ENCODE results near the gene WLS. TPM values are rescaled to one million over a fixed set of nuclear protein-coding genes. Genes with fewer than 3 reads are reported as not detected.

Gene WLS
- total RNA-seq, 1 donor from 2014 or later: 99.6 TPM

DNA sequence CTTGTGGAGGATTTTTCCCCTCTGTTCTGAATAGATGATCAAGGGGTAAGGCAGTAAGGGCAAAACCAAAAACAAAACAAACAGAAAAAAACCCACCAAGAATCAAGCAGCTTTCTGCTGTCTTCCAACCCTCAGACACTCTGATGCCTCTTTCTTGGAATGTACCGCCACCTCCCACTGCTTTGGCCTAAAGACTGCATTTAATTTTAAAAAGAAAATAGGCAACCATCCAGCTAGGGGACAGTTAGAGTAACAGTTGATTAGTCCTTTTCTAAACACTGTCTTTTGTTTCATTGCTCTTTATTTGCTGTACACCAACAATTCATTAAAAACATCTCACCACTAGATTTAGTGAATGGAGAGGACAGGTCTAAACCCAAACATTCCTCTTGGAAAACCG, 21.5 kb downstream of the WLS start:
- Mint-ChIP-seq H3K27ac (ENCODE audit: unreplicated experiment) (no peak overlapping the region), H3K9me3 (ENCODE audit: unreplicated experiment) (no peaks in the 10 kb centered on the region), H3K4me1 (ENCODE audit: unreplicated experiment) (peaks cover 9% of the 10 kb centered on the region), H3K4me3 (ENCODE audit: unreplicated experiment) (no peak overlapping the region), H3K36me3 (ENCODE audit: low read depth, unreplicated experiment) (no peaks in the 10 kb centered on the region), H3K27me3 (ENCODE audit: unreplicated experiment) (no peaks in the 10 kb centered on the region)
- TF ChIP-seq, protein P1, sequence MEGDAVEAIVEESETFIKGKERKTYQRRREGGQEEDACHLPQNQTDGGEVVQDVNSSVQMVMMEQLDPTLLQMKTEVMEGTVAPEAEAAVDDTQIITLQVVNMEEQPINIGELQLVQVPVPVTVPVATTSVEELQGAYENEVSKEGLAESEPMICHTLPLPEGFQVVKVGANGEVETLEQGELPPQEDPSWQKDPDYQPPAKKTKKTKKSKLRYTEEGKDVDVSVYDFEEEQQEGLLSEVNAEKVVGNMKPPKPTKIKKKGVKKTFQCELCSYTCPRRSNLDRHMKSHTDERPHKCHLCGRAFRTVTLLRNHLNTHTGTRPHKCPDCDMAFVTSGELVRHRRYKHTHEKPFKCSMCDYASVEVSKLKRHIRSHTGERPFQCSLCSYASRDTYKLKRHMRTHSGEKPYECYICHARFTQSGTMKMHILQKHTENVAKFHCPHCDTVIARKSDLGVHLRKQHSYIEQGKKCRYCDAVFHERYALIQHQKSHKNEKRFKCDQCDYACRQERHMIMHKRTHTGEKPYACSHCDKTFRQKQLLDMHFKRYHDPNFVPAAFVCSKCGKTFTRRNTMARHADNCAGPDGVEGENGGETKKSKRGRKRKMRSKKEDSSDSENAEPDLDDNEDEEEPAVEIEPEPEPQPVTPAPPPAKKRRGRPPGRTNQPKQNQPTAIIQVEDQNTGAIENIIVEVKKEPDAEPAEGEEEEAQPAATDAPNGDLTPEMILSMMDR (IDR thresholded peaks at IDR 0.05; ENCODE audit: unreplicated experiment): no peak
- no peak for DNase-seq (ENCODE audit: low spot score)

DNA sequence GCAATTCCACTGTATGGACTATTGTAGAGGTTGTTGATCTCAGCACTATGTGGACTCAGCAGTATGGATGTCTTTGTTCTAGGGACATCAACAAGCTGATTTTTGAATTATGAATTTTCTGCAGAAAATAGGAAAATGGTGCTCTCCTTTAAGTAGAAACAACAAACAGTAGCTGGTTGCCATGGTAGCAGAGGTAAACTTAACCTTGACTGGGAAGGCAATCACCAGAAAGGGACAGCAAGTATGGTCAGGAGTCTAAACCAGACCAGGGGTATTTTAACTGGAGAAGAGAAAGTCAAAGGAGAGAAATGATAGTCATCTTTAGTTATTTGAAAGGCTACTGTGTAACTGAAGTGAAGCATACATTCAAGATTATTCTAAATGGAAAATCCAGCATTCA, 22.3 kb downstream of the WLS start:
- TF ChIP-seq, protein P1 (IDR thresholded peaks at IDR 0.05; ENCODE audit: unreplicated experiment): no peak
- no peaks in the 10 kb centered on the region for H3K36me3 Mint-ChIP-seq (ENCODE audit: low read depth, unreplicated experiment)
- peak overlapping the region; percentile 38 for H3K27ac Mint-ChIP-seq (ENCODE audit: unreplicated experiment)
- H3K4me3 Mint-ChIP-seq (ENCODE audit: unreplicated experiment): no peak overlapping the region
- H3K9me3 Mint-ChIP-seq (ENCODE audit: unreplicated experiment): no peaks in the 10 kb centered on the region
- no peaks in the 10 kb centered on the region for H3K27me3 Mint-ChIP-seq (ENCODE audit: unreplicated experiment)
- DNase-seq (ENCODE audit: low spot score): no peak
- H3K4me1 Mint-ChIP-seq (ENCODE audit: unreplicated experiment): peaks cover 9% of the 10 kb centered on the region

DNA sequence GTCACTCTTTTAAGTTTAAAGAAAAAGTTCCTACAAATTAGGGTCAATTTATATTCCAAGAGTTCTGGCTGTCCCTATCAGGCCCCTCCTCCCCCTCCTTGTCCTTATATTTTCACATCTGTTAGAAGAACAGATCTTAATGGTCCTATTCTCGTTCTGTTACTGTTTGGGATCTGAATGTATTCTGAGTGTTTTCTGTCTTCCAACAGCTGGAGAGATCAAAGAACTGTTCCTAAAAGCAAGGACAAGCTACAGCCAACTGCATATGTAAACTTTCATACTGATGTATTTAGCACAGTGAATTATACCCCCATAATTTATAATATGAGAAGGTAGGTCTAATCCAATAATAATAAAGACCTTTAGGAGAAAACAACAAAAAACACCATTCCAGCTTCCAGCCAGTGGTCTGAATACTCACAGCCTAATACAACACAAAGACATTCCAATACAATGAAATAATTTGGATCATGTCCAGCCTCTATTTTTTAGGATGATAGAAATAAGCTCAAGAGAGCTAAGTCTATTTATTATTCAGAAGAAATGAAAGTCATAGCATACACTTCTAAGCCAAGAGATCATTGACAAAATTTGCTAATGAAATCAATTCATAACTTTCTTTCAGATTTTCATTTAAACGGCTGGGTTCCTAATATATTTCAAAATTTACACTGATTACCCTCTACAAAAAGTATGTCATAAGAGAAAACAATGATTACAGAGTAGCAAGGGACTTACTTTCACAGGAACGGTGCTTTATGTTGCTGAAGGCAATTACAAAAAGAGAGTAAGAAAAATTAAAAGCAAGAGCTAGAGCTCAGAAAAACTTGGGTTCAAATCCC, 25.3 kb downstream of the WLS start:
- Mint-ChIP-seq H3K27me3 (ENCODE audit: unreplicated experiment) (peaks cover 2% of the 10 kb centered on the region), H3K4me1 (ENCODE audit: unreplicated experiment) (peaks cover 7% of the 10 kb centered on the region), H3K9me3 (ENCODE audit: unreplicated experiment) (no peaks in the 10 kb centered on the region), H3K36me3 (ENCODE audit: low read depth, unreplicated experiment) (no peaks in the 10 kb centered on the region), H3K4me3 (ENCODE audit: unreplicated experiment) (no peak overlapping the region), H3K27ac (ENCODE audit: unreplicated experiment) (no peak overlapping the region)
- DNase-seq (ENCODE audit: low spot score): no peak
- TF ChIP-seq, protein P1 (IDR thresholded peaks at IDR 0.05; ENCODE audit: unreplicated experiment): no peak

DNA sequence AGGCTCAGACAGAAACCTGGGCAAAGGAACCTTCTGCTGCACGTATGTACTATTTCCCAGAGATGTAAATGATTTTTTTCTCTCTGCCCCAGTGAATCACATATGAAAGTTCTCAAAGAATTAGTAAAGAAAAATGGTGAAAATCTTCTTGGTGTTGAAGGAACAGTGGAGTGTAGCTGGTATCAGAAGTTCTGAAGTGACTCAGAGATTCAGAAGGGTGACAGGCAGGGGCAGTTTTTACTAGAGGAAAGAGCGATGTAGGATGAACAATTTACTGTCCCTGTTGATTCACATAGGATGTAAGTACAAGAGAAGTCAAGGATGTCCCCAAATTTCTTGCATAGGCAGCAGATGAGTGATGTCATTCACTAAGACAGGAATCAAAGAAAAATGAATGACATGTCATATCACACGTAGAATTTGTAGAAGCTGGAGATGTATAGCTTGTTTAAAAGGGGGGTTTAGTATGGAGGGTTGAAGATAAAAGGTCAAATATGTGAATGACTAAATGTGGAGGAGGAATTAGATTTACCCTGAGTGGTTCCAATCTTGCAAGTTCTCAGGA, 26.4 kb downstream of the WLS start:
- TF ChIP-seq, protein P1 (IDR thresholded peaks at IDR 0.05; ENCODE audit: unreplicated experiment): no peak
- no peak overlapping the region for H3K4me3 Mint-ChIP-seq (ENCODE audit: unreplicated experiment)
- no peak for DNase-seq (ENCODE audit: low spot score)
- peaks cover 7% of the 10 kb centered on the region for H3K4me1 Mint-ChIP-seq (ENCODE audit: unreplicated experiment)
- no peaks in the 10 kb centered on the region for H3K36me3 Mint-ChIP-seq (ENCODE audit: low read depth, unreplicated experiment)
- peaks cover 2% of the 10 kb centered on the region for H3K27me3 Mint-ChIP-seq (ENCODE audit: unreplicated experiment)
- no peak overlapping the region for H3K27ac Mint-ChIP-seq (ENCODE audit: unreplicated experiment)
- no peaks in the 10 kb centered on the region for H3K9me3 Mint-ChIP-seq (ENCODE audit: unreplicated experiment)

Data from endothelial cell (in vitro differentiated cells).